Panc1 (cell line): ENCODE data around the gene RPL10A.

ENCODE experiments used
- CTCF ChIP-seq: fragments of 450-650 bp; IDR thresholded peaks from 2 replicates; pipeline ENCODE4 v1.5.1; 2017; ENCODE audit warnings: mild to moderate bottlenecking
- POLR2AphosphoS5 ChIP-seq: IDR thresholded peaks from 2 replicates; pipeline ENCODE4 v1.6.1; 2012; ENCODE audit warnings: mild to moderate bottlenecking, low read depth, low read length, moderate library complexity
- REST ChIP-seq, 2 experiments: IDR thresholded peaks; 2 replicates each; pipeline ENCODE4 v1.6.1; 2011 to 2012; ENCODE audit warnings: low read depth in 2 of 2, control low read depth in 1 of 2, low read length in 1 of 2, mild to moderate bottlenecking in 1 of 2, moderate library complexity in 1 of 2; ENCODE audit not compliant: insufficient read depth in 1 of 2
- SIN3A ChIP-seq: IDR thresholded peaks from 2 replicates; pipeline ENCODE4 v1.6.1; 2012; ENCODE audit warnings: low read depth, mild to moderate bottlenecking, low read length, moderate library complexity, borderline replicate concordance; ENCODE audit not compliant: insufficient read depth
- TCF7L2 ChIP-seq: IDR thresholded peaks from 2 replicates; pipeline ENCODE4 v1.6.1; 2011; ENCODE audit warnings: mild to moderate bottlenecking, low read depth, low read length, inconsistent platforms

- TF ChIP-seq CTCF (no peak; the same call in 1 of the 2 replicates), POLR2AphosphoS5 (no peak), TCF7L2 (no peak), REST (IDR thresholded peaks at IDR 0.05; ENCODE audit: insufficient read depth in 1 of 2, low read depth in 2 of 2, low read length in 1 of 2) (no peak), SIN3A (no peak)
Measured at GRCh38 chr6:35419417-35419816, 48.8 kb upstream of the RPL10A start.
